Cardiac muscle cell (in vitro differentiated cells and primary cell): Measurements from ENCODE around the gene STON1. TPM values are rescaled to one million over a fixed set of nuclear protein-coding genes. Genes with fewer than 3 reads are reported as not detected.

Source experiments
- DNase-seq, 2 donors: peaks; one replicate each; pipeline versions ENCODE4 v3.0.0 to v3.0.0-alpha.2; 2010 to 2017; ENCODE audit warnings: low read depth in 1 of 2, low spot score in 1 of 2
- H3K27ac ChIP-seq: fragments of 200-600 bp; sonication (generic); 2 replicates; pipeline ENCODE4 v1.5.1; 2016
- H3K27me3 ChIP-seq: fragments of 200-600 bp; sonication (generic); 2 replicates; pipeline ENCODE4 v1.6.0; 2016; ENCODE audit warnings: control low read depth
- H3K36me3 ChIP-seq: fragments of 200-600 bp; sonication (generic); 2 replicates; pipeline ENCODE4 v1.5.1; 2016; ENCODE audit warnings: control low read depth
- H3K4me1 ChIP-seq: fragments of 200-600 bp; sonication (generic); 2 replicates; pipeline ENCODE4 v1.8.1; 2017; ENCODE audit warnings: low read depth, mild to moderate bottlenecking, mixed run types
- H3K4me3 ChIP-seq: fragments of 200-600 bp; sonication (generic); 2 replicates; pipeline ENCODE4 v1.5.1; 2016; ENCODE audit warnings: mild to moderate bottlenecking
- H3K9me3 ChIP-seq: fragments of 200-600 bp; sonication (generic); 2 replicates; pipeline ENCODE4 v1.5.1; 2017; ENCODE audit warnings: low read depth, mild to moderate bottlenecking, control low read depth
- CTCF ChIP-seq: IDR thresholded peaks from 2 replicates; pipeline ENCODE4 v1.5.1; 2012; ENCODE audit warnings: low read depth, mild to moderate bottlenecking, low read length
- polyA plus RNA-seq: library from polyadenylated mRNA; unstranded; fragments of >200 nt; fragmentation: Nextera tagmentation; extraction: Ambion mirVana; gene quantifications from 2 replicates; pipeline ENCODE4 v1.2.1, GENCODE V29; 2016
- total RNA-seq: library from RNA; depleted of rRNA; stranded (reverse); fragments of >200 nt; gene quantifications from 2 replicates; pipeline ENCODE4 v1.2.3, GENCODE V29; 2016

STON1 gene
- total and polyA plus RNA-seq, 2 experiments from 2014 or later, result 4.9 to 9.5 TPM

DNA sequence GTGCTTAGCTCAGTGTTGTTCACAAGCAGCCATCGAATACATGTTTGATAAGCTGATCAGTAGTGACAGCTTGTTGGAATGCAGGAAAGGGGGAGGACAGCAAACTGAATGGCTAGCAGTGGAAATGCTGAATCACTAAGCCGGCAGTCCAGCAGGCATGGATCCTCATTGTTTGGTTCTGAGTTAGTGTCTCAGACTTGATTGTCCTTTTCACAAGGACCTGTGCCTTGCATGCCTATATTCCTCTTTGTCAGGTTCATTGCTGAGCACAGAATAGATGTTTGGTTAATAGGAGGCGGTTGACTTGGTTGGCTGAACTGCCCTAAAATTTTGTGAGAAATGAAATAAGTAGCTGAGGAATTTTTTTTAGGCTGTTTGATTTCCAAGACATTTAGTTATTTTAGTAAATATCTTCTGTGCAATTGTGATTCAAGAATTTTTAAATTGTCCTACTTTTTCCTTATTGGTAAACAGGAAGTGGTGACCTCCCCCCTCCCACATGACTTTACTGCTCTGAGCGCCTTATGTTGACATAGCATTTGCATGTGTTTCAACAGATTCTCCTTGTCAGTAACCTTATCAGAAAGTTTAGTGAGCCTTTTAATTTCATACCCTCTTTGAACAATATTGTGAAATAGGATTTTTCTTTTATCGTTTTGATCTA is 21.4 kb upstream of the STON1 start:
- DNase-seq, result peak; percentile 38 to 80
- H3K27ac ChIP-seq, result peak overlapping the region; percentile 48
- no peaks in the 10 kb centered on the region for H3K9me3 ChIP-seq
- H3K4me3 ChIP-seq, result no peak overlapping the region
- no peak for TF ChIP-seq CTCF
- peaks cover 11% of the 10 kb centered on the region for H3K4me1 ChIP-seq
- H3K36me3 ChIP-seq, result peaks cover 10% of the 10 kb centered on the region
- no peaks in the 10 kb centered on the region for H3K27me3 ChIP-seq

GRCh38 chr2:48510329-48510728 is 19.6 kb upstream of the STON1 start:
- Histone ChIP-seq H3K9me3 (no peaks in the 10 kb centered on the region), H3K4me3 (no peak overlapping the region), H3K27ac (no peak overlapping the region), H3K4me1 (peaks cover 18% of the 10 kb centered on the region), H3K27me3 (no peaks in the 10 kb centered on the region), H3K36me3 (peaks cover 10% of the 10 kb centered on the region)
- peak in 1 of 2 donors; percentile 58 for DNase-seq
- no peak for TF ChIP-seq CTCF

DNA sequence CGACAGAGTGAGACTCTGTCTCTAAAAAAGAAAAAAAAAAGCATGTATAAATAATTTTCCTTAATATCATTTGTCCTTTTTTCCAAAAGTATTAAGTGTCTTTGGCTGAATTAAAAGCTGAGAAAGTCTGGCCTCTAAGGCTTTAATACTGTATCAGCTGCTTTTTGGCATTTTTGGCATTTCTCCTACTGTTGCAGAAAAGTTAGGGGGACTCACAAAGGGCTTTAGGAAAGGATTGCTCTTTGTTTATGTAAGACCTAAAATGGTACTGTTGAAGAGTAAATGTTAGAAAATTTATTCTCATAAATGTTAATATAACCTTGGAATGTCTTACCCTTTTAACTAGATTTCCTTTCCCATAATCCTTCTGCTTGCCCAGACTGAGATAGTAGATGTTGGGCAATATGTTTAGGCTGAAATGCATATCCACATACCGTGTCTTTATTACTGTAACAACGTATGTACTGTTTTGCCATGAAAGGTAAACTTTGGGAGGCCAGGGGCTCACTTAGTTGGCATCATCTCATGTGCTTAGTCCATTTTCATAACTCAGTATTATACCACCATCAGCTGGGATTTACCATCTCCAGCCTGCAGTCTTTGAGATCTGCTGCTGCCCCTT is 18.0 kb upstream of the STON1 start:
- no peak for TF ChIP-seq CTCF
- no peak overlapping the region for H3K27ac ChIP-seq
- peaks cover 12% of the 10 kb centered on the region for H3K36me3 ChIP-seq
- no peaks in the 10 kb centered on the region for H3K9me3 ChIP-seq
- H3K4me1 ChIP-seq, result peaks cover 27% of the 10 kb centered on the region
- H3K4me3 ChIP-seq, result no peak overlapping the region
- DNase-seq, result no peak
- H3K27me3 ChIP-seq, result no peaks in the 10 kb centered on the region

GRCh38 chr2:48512571-48512970 is 17.4 kb upstream of the STON1 start:
- H3K27me3 ChIP-seq, result no peaks in the 10 kb centered on the region
- peaks cover 27% of the 10 kb centered on the region for H3K4me1 ChIP-seq
- no peaks in the 10 kb centered on the region for H3K9me3 ChIP-seq
- no peak for DNase-seq
- H3K4me3 ChIP-seq, result no peak overlapping the region
- peaks cover 14% of the 10 kb centered on the region for H3K36me3 ChIP-seq
- no peak for TF ChIP-seq CTCF
- no peak overlapping the region for H3K27ac ChIP-seq

- Histone ChIP-seq H3K4me1 (peaks cover 16% of the 10 kb centered on the region), H3K27me3 (no peaks in the 10 kb centered on the region), H3K4me3 (no peak overlapping the region), H3K36me3 (peaks cover 14% of the 10 kb centered on the region), H3K27ac (peak overlapping the region; percentile 85), H3K9me3 (no peaks in the 10 kb centered on the region)
- DNase-seq, result peak in 1 of 2 donors; percentile 46
- TF ChIP-seq CTCF, result no peak
Measured at GRCh38 chr2:48514348-48515003, 15.5 kb upstream of the STON1 start.
